ENCODE results near the gene MAN1C1. TPM values are rescaled to one million over a fixed set of nuclear protein-coding genes. Genes with fewer than 3 reads are reported as not detected.

The MAN1C1 gene
- total and polyA plus RNA-seq, 9 of the 15 experiments (the other 6 are each of a cell fraction or from before 2014, with no cell fraction given): 0.04 to 0.44 (median 0.10) TPM; not detected in 3

DNA sequence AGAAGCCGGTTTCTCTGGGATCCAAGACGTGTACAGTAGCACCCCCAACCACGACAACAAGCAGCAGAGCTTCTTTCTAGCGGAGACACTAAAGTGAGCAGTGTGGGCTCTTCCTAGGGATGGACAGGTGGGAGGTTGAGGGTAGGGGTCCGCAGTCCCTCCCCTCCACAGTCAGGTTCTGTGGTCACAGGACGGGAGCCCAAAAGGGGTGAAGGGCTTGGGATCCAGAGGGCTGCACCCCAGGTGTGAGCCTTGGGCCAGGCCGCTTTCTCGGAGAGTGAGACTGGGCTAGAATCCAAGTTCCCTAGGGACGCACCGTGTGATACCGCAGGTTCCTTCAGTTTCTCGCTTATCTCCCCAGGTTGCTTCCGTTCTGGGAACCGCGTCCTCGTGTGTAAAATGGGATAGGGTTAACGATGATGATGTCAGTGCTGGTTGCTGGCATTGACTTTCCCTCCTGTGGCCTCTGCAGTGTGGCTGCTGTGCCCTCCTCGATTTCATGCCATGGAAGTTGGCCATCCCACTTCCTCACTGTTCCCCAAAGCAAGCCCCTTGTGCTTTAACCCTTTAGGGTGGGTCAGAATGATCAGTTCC is 166.1 kb downstream of the MAN1C1 start (continued):
- TF ChIP-seq, protein P1, sequence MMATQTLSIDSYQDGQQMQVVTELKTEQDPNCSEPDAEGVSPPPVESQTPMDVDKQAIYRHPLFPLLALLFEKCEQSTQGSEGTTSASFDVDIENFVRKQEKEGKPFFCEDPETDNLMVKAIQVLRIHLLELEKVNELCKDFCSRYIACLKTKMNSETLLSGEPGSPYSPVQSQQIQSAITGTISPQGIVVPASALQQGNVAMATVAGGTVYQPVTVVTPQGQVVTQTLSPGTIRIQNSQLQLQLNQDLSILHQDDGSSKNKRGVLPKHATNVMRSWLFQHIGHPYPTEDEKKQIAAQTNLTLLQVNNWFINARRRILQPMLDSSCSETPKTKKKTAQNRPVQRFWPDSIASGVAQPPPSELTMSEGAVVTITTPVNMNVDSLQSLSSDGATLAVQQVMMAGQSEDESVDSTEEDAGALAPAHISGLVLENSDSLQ (IDR thresholded peaks at IDR 0.05): no peak; the same call in 1 of the 2 replicates
- TF ChIP-seq HES1 (IDR thresholded peaks at IDR 0.05; ENCODE audit: low read depth) (peak; percentile 89), SNIP1 (IDR thresholded peaks at IDR 0.05; ENCODE audit: low read depth) (no peak), STAT5A (IDR thresholded peaks at IDR 0.05; ENCODE audit: borderline replicate concordance, low read length) (peak; percentile 76), ZNF41 (CRISPR knock-in tag; conservative IDR thresholded peaks at IDR 0.05) (no peak), KDM2B (CRISPR knock-in tag; IDR thresholded peaks at IDR 0.05) (0 out of 2 replicates have a peak, but pooled peaks have one; percentile 37), TFAP4 (CRISPR knock-in tag; IDR thresholded peaks at IDR 0.05; ENCODE audit: borderline replicate concordance) (no peak), ZEB2 (IDR thresholded peaks at IDR 0.05) (peak; percentile 99), RFX7 (CRISPR knock-in tag; IDR thresholded peaks at IDR 0.05) (no peak), DNMT1 (IDR thresholded peaks at IDR 0.05) (no peak), ZBTB2 (IDR thresholded peaks at IDR 0.05) (peak; percentile 56; the same call in 1 of the 2 replicates), NFATC3 (IDR thresholded peaks at IDR 0.05) (no peak), NR0B1 (IDR thresholded peaks at IDR 0.05; ENCODE audit: partially characterized antibody) (no peak), ZNF766 (CRISPR knock-in tag; conservative IDR thresholded peaks at IDR 0.05) (no peak; the same call in 1 of the 2 replicates), SETDB1 (IDR thresholded peaks at IDR 0.05; ENCODE audit: low read length) (no peak), HEY1 (CRISPR knock-in tag; IDR thresholded peaks at IDR 0.05; ENCODE audit: borderline replicate concordance) (no peak), ZNF586 (CRISPR knock-in tag; conservative IDR thresholded peaks at IDR 0.05) (no peak)
